PC-3 (cell line): ENCODE measurements around the gene OR2L2. TPM values are rescaled to one million over a fixed set of nuclear protein-coding genes. Genes with fewer than 3 reads are reported as not detected.

Source experiments
- ATAC-seq: fragments of 200-7000 bp; cut with Tn5 transposase; 2 replicates; pipeline ENCODE4 v1.9.1; 2020; ENCODE audit warnings: mild to moderate bottlenecking, moderate library complexity
- Bru-seq: library from RNA; stranded (reverse); fragments of 400-500 nt; gene quantifications from one replicate; lab custom pipeline; 2021; lab: Mats Ljungman, UMichigan
- BruChase-seq, 2 experiments: library from RNA; stranded (reverse); fragments of 400-500 nt; gene quantifications; one replicate each; lab custom pipeline; 2021; lab: Mats Ljungman, UMichigan
- BruUV-seq: library from RNA; stranded (reverse); fragments of 400-500 nt; replicated peaks from 2 replicates; lab custom pipeline; 2021; lab: Mats Ljungman, UMichigan
- CTCF ChIA-PET: fragments of 300-600 bp; sonication (Branson Sonifier 250); formaldehyde crosslinking; loops from one replicate; lab custom pipeline; 2022; ENCODE audit warnings: antibody characterized with exemption; lab: Charles Lee
- POLR2A ChIA-PET: fragments of 300-600 bp; sonication (Branson Sonifier 250); formaldehyde crosslinking; loops from one replicate; lab custom pipeline; 2022; ENCODE audit warnings: antibody characterized with exemption; ENCODE audit not compliant: unreplicated experiment; lab: Charles Lee
- DNase-seq: peaks from one replicate; pipeline ENCODE4 v3.0.0-alpha.2; 2015
- H2AFZ ChIP-seq: fragments of 300-600 bp; sonication (generic); 2 replicates; pipeline ENCODE4 v1.6.0; 2016; ENCODE audit warnings: antibody characterized with exemption, low read length
- H3F3A ChIP-seq: fragments of 300-600 bp; sonication (generic); one replicate; pipeline ENCODE4 v1.6.0; 2017; ENCODE audit warnings: antibody characterized with exemption, low read length, control low read depth, mild to moderate bottlenecking; ENCODE audit not compliant: unreplicated experiment
- H3K27ac ChIP-seq: fragments of 300-600 bp; sonication (generic); 2 replicates; pipeline ENCODE4 v1.5.1; 2016; ENCODE audit warnings: mild to moderate bottlenecking, low read length
- H3K27me3 ChIP-seq: fragments of 300-600 bp; sonication (generic); 2 replicates; pipeline ENCODE4 v1.6.1; 2016; ENCODE audit warnings: low read length, mixed read lengths
- H3K36me3 ChIP-seq: fragments of 300-600 bp; sonication (generic); 2 replicates; pipeline ENCODE4 v1.6.1; 2016; ENCODE audit warnings: low read depth, mixed run types, low read length, mixed read lengths
- H3K4me1 ChIP-seq: fragments of 300-600 bp; sonication (generic); 2 replicates; pipeline ENCODE4 v1.5.1; 2016; ENCODE audit warnings: low read length; ENCODE audit not compliant: insufficient read depth
- H3K4me2 ChIP-seq: fragments of 300-600 bp; sonication (generic); 2 replicates; pipeline ENCODE4 v1.6.0; 2016; ENCODE audit warnings: low read length
- H3K4me3 ChIP-seq: fragments of 300-600 bp; sonication (generic); 2 replicates; pipeline ENCODE4 v1.5.1; 2016; ENCODE audit warnings: mild to moderate bottlenecking, low read length, mixed read lengths
- H3K79me2 ChIP-seq: fragments of 300-600 bp; sonication (generic); 2 replicates; pipeline ENCODE4 v1.6.1; 2017; ENCODE audit warnings: low read length, mixed read lengths
- H3K9ac ChIP-seq: fragments of 300-600 bp; sonication (generic); 2 replicates; pipeline ENCODE4 v1.6.0; 2016; ENCODE audit warnings: mild to moderate bottlenecking, low read length
- H3K9me2 ChIP-seq: fragments of 300-600 bp; sonication (generic); replicated peaks from 2 replicates; pipeline ENCODE4 v1.6.1; 2016; ENCODE audit warnings: mixed run types, low read length, mixed read lengths
- H3K9me3 ChIP-seq: fragments of 300-600 bp; sonication (generic); 2 replicates; pipeline ENCODE4 v1.6.1; 2016; ENCODE audit warnings: low read length, mixed read lengths
- H4K20me1 ChIP-seq: fragments of 300-600 bp; sonication (generic); 2 replicates; pipeline ENCODE4 v1.6.1; 2016; ENCODE audit warnings: low read length, mixed read lengths
- EZH2 ChIP-seq: fragments of 300-600 bp; sonication (generic); IDR thresholded peaks from one replicate; pipeline ENCODE4 v1.6.1; 2017; ENCODE audit warnings: antibody characterized with exemption, mild to moderate bottlenecking, low read length; ENCODE audit not compliant: unreplicated experiment
- EZH2phosphoT487 ChIP-seq: fragments of 300-600 bp; sonication (generic); IDR thresholded peaks from 2 replicates; pipeline ENCODE4 v1.6.1; 2018; ENCODE audit warnings: mild to moderate bottlenecking, antibody characterized with exemption, low read length, borderline replicate concordance
- intact Hi-C: fragments of 100-400 bp; cut with micrococcal nuclease; formaldehyde crosslinking; loops from 2 replicates; pipeline ENCODE4 v1.9.0; 2023
- long read RNA-seq: library from polyadenylated mRNA; unstranded; transcript quantifications from one replicate; pipeline ENCODE4 v2.0.0, GENCODE V29; 2021; ENCODE audit not compliant: unreplicated experiment
- total RNA-seq: library from RNA; depleted of rRNA; stranded (reverse); fragments of >200 nt; gene quantifications from 2 replicates; pipeline ENCODE4 v1.2.3, GENCODE V29; 2014; rRNA removed
- TF ChIP-seq, protein P1 (sequence below): fragments of 300-600 bp; sonication (generic); conservative IDR thresholded peaks from 2 replicates; pipeline ENCODE4 v1.5.1; 2017; ENCODE audit warnings: antibody characterized with exemption, low read depth, mild to moderate bottlenecking, low read length

The OR2L2 gene, protein sequence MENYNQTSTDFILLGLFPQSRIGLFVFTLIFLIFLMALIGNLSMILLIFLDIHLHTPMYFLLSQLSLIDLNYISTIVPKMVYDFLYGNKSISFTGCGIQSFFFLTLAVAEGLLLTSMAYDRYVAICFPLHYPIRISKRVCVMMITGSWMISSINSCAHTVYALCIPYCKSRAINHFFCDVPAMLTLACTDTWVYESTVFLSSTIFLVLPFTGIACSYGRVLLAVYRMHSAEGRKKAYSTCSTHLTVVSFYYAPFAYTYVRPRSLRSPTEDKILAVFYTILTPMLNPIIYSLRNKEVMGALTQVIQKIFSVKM
- total RNA-seq (0.06 TPM in 1 of 2 replicates, not detected in the other), Bru-seq, nascent RNA (percentile 38 among the genes with signal in this experiment), BruChase-seq, experiment 1, labeled RNA remaining after a 6-hour chase (percentile 34 among the genes with signal in this experiment), BruChase-seq, experiment 2, labeled RNA remaining after a 2-hour chase (percentile 48 among the genes with signal in this experiment)
- long read RNA-seq: 0 reads

DNA sequence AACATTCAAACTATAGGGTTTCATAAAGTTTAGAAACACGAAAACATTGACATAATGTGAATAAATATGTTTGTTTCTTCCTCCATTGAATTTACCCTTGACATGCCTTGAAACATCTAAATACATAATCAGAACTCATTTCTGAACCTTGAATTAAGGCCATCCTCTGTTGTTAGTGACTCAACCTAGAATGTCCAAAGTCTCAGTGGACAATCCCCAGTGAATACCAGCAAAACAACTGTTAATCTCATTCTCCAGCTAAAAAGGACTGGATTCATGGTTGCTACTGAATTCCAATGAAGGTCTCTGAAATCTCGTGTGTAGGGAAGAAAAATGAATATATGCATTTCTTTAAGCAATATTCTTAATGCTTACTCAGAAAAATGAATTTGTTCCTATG is at the start of gene OR2L2:
Gene OR2L2 (plus strand): TSS at position 301 of the 400 bp plus-strand sequence. CDS start 8,198 bp downstream, outside the sequence.
- H3F3A ChIP-seq: no peaks in the 10 kb centered on the region
- H4K20me1 ChIP-seq: no peaks in the 10 kb centered on the region
- peaks cover 20% of the 10 kb centered on the region; the same call in 1 of the 2 replicates for H3K9me3 ChIP-seq
- no peak within 1 kb of the TSS for H3K27ac ChIP-seq
- H3K4me2 ChIP-seq: no peak within 1 kb of the TSS
- H3K4me3 ChIP-seq: no peak within 1 kb of the TSS
- intact Hi-C loops: no loop called here
- H2AFZ ChIP-seq: no peak within 1 kb of the TSS
- DNase-seq: no peak
- CTCF ChIA-PET: no interaction called here
- POLR2A ChIA-PET: no interaction called here
- H3K4me1 ChIP-seq: no peaks in the 10 kb centered on the region
- H3K27me3 ChIP-seq: no peaks in the 10 kb centered on the region
- ATAC-seq: no peak
- TF ChIP-seq EZH2 (no peak), EZH2phosphoT487 (no peak)
- TF ChIP-seq, protein P1, sequence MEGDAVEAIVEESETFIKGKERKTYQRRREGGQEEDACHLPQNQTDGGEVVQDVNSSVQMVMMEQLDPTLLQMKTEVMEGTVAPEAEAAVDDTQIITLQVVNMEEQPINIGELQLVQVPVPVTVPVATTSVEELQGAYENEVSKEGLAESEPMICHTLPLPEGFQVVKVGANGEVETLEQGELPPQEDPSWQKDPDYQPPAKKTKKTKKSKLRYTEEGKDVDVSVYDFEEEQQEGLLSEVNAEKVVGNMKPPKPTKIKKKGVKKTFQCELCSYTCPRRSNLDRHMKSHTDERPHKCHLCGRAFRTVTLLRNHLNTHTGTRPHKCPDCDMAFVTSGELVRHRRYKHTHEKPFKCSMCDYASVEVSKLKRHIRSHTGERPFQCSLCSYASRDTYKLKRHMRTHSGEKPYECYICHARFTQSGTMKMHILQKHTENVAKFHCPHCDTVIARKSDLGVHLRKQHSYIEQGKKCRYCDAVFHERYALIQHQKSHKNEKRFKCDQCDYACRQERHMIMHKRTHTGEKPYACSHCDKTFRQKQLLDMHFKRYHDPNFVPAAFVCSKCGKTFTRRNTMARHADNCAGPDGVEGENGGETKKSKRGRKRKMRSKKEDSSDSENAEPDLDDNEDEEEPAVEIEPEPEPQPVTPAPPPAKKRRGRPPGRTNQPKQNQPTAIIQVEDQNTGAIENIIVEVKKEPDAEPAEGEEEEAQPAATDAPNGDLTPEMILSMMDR: no peak
- no peaks in the 10 kb centered on the region for H3K36me3 ChIP-seq
- no peaks in the 10 kb centered on the region for H3K79me2 ChIP-seq
- no peak within 1 kb of the TSS for H3K9ac ChIP-seq
- no TSS peak for BruUV-seq
- no peaks in the 10 kb centered on the region for H3K9me2 ChIP-seq

DNA sequence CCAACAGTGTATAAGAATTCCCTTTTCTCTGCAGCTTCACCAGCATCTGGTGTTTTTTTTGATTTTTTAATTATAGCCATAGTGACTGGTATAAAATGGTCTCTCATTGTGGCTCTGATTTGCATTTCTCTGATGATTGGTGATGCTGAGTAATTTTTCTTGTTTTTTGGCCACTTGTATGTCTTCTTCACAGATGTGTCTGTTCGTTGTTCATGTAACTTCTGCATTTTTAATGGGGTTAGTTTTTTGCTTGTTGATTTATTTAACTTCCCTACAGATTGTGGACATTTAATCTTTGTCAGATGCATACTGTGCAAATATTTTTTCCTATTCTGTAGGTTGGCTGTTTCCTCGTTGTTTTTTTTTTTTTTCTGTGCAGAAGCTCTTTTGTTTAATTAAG is 36.9 kb upstream of the OR2L2 start:
- BruUV-seq: no TSS peak
- Histone ChIP-seq H4K20me1 (no peaks in the 10 kb centered on the region), H3K4me2 (no peak overlapping the region), H3K4me3 (no peak overlapping the region), H3K79me2 (no peaks in the 10 kb centered on the region), H3K9ac (no peak overlapping the region), H3K9me3 (no peaks in the 10 kb centered on the region), H3K36me3 (no peaks in the 10 kb centered on the region), H2AFZ (no peak overlapping the region), H3F3A (no peaks in the 10 kb centered on the region), H3K9me2 (no peaks in the 10 kb centered on the region), H3K4me1 (no peaks in the 10 kb centered on the region), H3K27ac (no peak overlapping the region), H3K27me3 (no peaks in the 10 kb centered on the region)
- no peak for TF ChIP-seq EZH2
- TF ChIP-seq, protein P1: no peak
- no peak for TF ChIP-seq EZH2phosphoT487
- ATAC-seq (no peak), DNase-seq (no peak)
- intact Hi-C loops: no loop called here
- ChIA-PET CTCF (no interaction called here), POLR2A (no interaction called here)

DNA sequence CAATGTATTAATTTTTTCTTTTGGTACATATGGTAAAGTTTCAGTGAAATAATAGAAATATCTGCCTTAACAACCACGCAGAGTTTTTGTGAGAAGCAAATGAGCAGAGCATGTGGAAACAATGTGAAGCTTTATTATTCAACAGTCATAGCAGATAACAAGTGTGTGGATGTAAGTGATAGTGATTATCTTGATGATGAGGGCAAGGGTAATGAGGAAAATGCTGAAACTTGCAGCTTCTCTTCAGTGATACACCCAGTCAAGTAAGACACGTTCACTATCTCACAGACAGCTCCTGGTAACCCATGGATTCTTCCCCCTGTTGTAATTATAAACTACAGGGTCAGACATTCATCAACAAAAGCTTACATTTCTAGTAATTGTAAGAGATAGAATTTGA is 31.1 kb upstream of the OR2L2 start:
- Histone ChIP-seq H3K4me1 (peaks cover 12% of the 10 kb centered on the region; the same call in 1 of the 2 replicates), H3K36me3 (no peaks in the 10 kb centered on the region), H3K27me3 (no peaks in the 10 kb centered on the region), H3K9me2 (no peaks in the 10 kb centered on the region), H3K4me3 (no peak overlapping the region), H3F3A (no peaks in the 10 kb centered on the region), H3K9ac (no peak overlapping the region), H3K4me2 (no peak overlapping the region), H3K79me2 (no peaks in the 10 kb centered on the region), H3K9me3 (no peaks in the 10 kb centered on the region), H4K20me1 (no peaks in the 10 kb centered on the region), H2AFZ (no peak overlapping the region), H3K27ac (no peak overlapping the region)
- no TSS peak for BruUV-seq
- ATAC-seq (no peak), DNase-seq (no peak)
- intact Hi-C loops: no loop called here
- TF ChIP-seq EZH2 (no peak), EZH2phosphoT487 (no peak)
- TF ChIP-seq, protein P1: no peak
- ChIA-PET POLR2A (no interaction called here), CTCF (no interaction called here)
